Mucosa of rectum (tissue), 2 donors: ENCODE data around the gene DNAI1.
A peak's percentile ranks its signal among the peaks of the same experiment; 100 is the strongest.

Experiments
- H3K27ac ChIP-seq, 2 donors: one replicate each; pipeline ENCODE4 v1.7.0; 2013; ENCODE audit warnings: inconsistent platforms in 2 of 2, low read depth in 2 of 2, low read length in 2 of 2
- H3K27me3 ChIP-seq, 2 donors: one replicate each; pipeline ENCODE4 v1.7.0; 2013; ENCODE audit warnings: low read length in 2 of 2; ENCODE audit not compliant: control insufficient read depth in 2 of 2, insufficient read depth in 2 of 2
- H3K36me3 ChIP-seq, 2 donors: one replicate each; pipeline ENCODE4 v1.7.0; 2013; ENCODE audit warnings: low read length in 2 of 2; ENCODE audit not compliant: control insufficient read depth in 2 of 2, insufficient read depth in 2 of 2
- H3K4me1 ChIP-seq, 2 donors: one replicate each; pipeline ENCODE4 v1.7.0; 2013; ENCODE audit warnings: low read length in 2 of 2, mild to moderate bottlenecking in 1 of 2; ENCODE audit not compliant: control insufficient read depth in 2 of 2, insufficient read depth in 2 of 2
- H3K4me3 ChIP-seq, 2 donors: one replicate each; pipeline ENCODE4 v1.7.0; 2013; ENCODE audit warnings: low read length in 2 of 2
- H3K9ac ChIP-seq, 2 donors: one replicate each; pipeline ENCODE4 v1.7.0; 2013; ENCODE audit warnings: low read length in 2 of 2, low read depth in 1 of 2, mild to moderate bottlenecking in 1 of 2
- H3K9me3 ChIP-seq, 2 donors: one replicate each; pipeline ENCODE4 v1.7.0; 2013; ENCODE audit warnings: low read length in 2 of 2; ENCODE audit not compliant: control insufficient read depth in 2 of 2
- donor health status: healthy.
- donor health status: Normal muscosa, but diverticular disease.

Gene DNAI1

DNA sequence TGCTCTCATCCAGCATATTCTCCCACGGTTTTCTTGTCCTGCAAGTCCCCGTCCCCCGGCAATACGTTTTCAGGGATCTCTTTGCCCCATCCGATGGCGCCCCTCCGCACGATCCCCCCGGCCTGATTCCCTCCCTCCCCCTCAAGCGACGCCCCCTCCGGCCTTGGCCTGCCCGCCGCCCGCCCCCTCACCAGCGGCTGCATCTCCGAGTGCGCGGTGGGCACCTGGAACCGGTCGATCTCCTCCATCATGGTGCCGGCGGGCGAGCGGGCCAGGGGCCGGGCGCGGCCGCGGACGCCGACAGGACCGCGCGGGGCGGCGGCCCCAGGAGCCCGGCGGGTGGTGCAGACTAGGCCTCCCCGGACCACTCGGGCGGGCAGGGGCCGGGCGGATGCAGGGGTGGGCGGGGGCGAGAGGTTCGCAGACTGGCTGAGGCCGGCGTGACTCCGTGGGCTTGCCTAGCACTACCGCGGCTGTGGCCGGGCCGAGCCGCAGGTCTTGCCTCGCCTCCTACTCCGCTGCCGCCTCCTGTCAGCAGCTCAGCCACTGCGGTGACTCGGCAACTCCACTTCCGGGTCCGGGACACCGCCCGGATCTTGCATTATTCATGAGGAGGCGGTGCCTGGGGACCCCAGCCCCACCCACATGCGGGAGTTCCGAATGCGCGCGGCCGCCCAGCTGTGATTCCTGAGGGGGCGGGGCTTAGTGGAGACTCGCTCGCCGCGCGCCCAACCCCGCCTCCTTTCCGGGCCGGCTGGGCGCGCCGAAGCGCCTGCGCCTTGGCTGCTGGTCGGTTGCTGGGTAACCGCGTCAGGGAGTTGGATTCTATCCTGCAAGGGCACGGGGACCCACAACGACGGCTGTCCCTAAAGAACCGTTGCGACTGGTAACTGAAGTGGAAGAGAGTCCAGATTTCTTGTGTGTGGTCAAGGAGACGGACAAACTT is at the start of gene DNAI1, which contains the start of gene FAM219A:
Gene DNAI1, plus strand, starts transcription at position 793 of the 946 bp plus-strand sequence. CDS start 201 bp downstream, outside the sequence.
Gene FAM219A, minus strand, starts transcription at position 558 of the 946 bp plus-strand sequence. Its CDS starts 307 bp downstream, at position 251.
- Histone ChIP-seq H3K36me3 (no peaks in the 10 kb centered on the region), H3K27ac (peak within 1 kb of the TSS; percentile 43 to 48), H3K4me1 (peaks cover 17 to 18% of the 10 kb centered on the region in 2 donors), H3K27me3 (peaks cover 0 to 5% of the 10 kb centered on the region in 2 donors), H3K9ac (peak within 1 kb of the TSS; percentile 57 to 65), H3K4me3 (peak within 1 kb of the TSS; percentile 70 to 71), H3K9me3 (no peaks in the 10 kb centered on the region)

DNA sequence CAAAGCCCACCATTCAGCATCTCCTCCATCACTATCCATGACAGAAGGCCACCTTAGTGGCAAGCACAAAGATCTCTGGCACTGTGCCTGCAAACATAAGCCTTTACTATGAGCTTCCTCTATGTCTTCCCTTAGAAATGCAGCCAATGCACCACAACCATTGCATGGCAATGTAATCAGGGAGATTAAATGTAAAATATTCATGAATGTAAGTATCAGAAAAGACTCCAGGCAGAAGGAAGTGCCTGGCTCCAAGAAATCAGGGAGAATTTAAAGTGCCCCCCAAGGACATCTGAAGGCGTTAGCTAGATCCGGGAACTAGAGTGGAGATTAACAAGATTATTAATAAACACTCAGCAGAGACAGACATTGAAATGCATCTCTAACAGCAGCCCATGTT is 49.5 kb upstream of the DNAI1 start:
- H3K4me1 ChIP-seq: no peaks in the 10 kb centered on the region
- no peak overlapping the region for H3K27ac ChIP-seq
- no peak overlapping the region for H3K4me3 ChIP-seq
- H3K27me3 ChIP-seq: no peaks in the 10 kb centered on the region
- no peak overlapping the region for H3K9ac ChIP-seq
- H3K9me3 ChIP-seq: no peaks in the 10 kb centered on the region
- no peaks in the 10 kb centered on the region for H3K36me3 ChIP-seq

DNA sequence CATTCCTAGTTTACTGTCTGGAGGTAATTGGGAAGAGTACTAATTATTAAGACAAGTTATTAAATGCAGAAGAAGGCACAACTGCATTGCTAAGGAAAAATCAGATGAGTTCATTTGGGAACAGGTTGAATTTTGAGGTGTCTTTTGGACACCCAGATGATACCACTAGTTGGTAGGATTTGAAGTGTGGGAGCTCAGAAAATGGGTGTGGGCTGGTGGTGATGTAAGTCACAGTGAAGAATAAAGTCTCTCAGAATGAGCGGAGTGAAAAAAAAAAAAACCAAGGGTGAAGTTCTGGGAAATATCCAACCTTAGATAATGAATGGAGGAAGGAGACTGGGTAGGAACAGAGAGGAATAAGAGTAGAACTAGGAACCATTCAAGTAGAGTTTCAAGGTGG is 46.3 kb upstream of the DNAI1 start:
- Histone ChIP-seq H3K4me3 (no peak overlapping the region), H3K9ac (no peak overlapping the region), H3K4me1 (no peaks in the 10 kb centered on the region), H3K9me3 (no peaks in the 10 kb centered on the region), H3K27me3 (no peaks in the 10 kb centered on the region), H3K36me3 (no peaks in the 10 kb centered on the region), H3K27ac (no peak overlapping the region)

DNA sequence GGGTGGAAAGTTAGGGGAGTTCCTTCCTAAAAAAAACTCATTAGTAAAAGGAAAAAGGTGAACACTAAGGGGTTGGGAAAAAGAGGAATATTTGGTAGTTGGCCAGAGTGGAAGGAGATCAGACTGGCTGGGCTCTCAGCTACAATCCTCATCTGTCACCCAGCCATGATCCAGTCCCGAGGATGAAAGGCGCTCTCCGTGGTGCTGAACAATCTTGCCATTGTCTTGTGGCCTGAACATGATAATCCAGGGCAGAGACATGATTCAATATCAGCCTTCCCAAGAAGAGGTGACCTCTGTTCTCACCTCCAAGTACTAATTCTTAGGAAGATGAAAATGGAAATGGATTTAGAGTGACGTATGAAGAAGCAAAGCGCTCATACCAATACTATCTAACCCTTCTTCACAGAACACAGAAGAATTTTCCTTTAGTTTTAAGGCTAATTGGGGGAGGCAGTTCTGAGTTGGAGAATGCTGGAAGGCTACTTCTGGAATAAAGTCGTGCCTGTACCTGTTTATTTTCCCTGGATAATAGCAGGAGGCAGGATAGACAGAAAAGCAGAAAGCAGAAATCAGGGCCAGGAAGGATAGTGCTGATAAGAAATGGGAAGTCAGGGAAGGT is 45.3 kb upstream of the DNAI1 start:
- H3K9me3 ChIP-seq: no peaks in the 10 kb centered on the region
- H3K9ac ChIP-seq: no peak overlapping the region
- no peak overlapping the region for H3K4me3 ChIP-seq
- H3K27me3 ChIP-seq: no peaks in the 10 kb centered on the region
- H3K4me1 ChIP-seq: no peaks in the 10 kb centered on the region
- no peak overlapping the region for H3K27ac ChIP-seq
- no peaks in the 10 kb centered on the region for H3K36me3 ChIP-seq

DNA sequence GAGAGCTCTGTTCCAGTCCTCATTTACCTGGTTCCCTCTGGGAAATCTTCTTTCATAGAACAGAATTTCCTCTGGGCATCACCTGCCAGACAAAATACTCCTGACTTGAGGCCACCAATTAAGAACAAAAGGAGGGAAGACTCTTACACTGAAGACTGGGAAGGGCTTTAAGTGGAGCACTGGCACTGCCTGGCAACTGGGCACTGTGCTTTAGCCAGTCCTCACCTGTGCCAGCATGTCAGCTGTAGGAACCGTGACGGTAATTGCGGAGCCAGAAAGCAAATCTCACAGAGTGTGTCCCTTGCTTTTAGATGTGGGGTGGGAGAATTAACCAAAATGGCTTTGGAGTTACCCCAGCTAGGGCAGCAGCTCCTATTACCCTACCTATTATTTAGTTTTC is 40.9 kb upstream of the DNAI1 start:
- no peaks in the 10 kb centered on the region for H3K9me3 ChIP-seq
- H3K27ac ChIP-seq: no peak overlapping the region
- no peaks in the 10 kb centered on the region for H3K4me1 ChIP-seq
- H3K9ac ChIP-seq: no peak overlapping the region
- H3K27me3 ChIP-seq: no peaks in the 10 kb centered on the region
- no peaks in the 10 kb centered on the region for H3K36me3 ChIP-seq
- H3K4me3 ChIP-seq: no peak overlapping the region

DNA sequence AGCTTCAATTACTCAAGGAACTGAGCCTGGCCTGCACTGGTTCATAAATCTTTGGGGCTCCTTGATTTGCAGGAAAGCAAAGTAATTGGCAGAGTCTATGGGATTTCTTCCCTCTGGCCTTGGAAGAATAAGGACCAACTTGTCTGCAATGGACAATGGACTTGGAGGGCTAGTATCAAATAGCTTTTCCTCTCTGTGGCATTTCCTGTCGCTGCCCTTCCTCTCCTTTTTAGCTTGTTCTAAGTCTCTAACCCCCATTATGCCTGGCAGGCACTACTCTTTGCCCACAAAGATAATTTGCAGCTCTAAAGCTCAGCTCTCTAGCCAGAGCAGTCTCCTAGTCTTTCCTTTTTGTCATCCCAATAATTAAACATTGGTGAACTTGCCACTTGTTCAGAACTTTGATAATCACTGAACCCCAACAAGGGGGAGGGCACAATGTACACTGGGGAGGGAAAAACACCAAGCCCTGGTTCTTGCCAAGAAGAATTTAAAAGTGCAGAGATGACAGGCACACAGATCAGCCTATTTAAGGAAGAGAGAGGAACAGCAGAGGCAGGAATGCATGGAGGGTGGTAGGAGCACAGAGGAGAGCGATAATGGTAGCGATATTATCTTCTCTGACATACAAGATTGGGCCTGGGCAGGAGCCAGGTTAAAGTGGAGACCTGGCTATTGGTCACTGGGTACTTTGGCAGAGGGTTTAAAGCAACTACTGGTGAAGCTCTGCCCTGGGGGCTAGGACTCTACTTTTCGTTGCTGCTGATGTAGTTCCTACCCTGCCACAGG is 38.7 kb upstream of the DNAI1 start:
- Histone ChIP-seq H3K9ac (no peak overlapping the region), H3K9me3 (no peaks in the 10 kb centered on the region), H3K27ac (no peak overlapping the region), H3K36me3 (no peaks in the 10 kb centered on the region), H3K27me3 (no peaks in the 10 kb centered on the region), H3K4me3 (no peak overlapping the region), H3K4me1 (no peaks in the 10 kb centered on the region)

DNA sequence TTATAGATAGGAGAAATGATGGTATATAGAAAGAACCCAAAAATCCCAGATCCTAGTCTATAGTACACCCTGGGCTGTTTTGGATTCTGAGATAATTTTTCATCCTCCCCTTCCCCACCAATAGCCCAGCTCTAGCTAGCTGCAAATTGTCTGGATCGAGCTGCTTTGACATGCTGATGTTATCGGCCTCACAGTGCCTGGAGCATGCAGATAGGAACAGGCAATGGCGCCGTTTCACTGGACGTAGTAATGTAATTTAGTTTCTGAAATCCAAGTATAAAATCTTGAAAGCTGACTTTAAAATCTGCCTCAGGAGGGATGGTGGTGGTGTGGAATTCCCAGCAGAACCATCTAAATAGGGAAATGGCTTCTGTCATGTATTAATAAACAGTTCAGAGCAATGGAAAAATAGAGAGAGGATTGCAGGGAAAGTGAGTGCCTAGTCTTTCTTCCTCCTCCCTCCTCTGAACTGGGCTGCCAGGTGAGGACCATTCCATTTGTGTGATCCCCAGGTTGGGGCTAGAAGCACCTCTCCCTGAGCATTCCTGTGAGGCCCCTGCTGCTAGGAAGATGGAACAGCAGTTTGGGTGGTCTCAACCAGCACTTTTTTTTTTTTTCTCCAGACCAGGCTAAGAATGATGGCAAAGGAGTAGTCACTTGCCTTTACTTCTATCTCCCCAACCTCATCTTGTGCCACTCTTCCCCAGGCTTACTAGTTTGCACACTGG is 32.1 kb upstream of the DNAI1 start:
- no peaks in the 10 kb centered on the region for H3K27me3 ChIP-seq
- H3K36me3 ChIP-seq: no peaks in the 10 kb centered on the region
- H3K27ac ChIP-seq: no peak overlapping the region
- H3K4me3 ChIP-seq: no peak overlapping the region
- no peaks in the 10 kb centered on the region for H3K9me3 ChIP-seq
- no peak overlapping the region for H3K9ac ChIP-seq
- H3K4me1 ChIP-seq: no peaks in the 10 kb centered on the region

DNA sequence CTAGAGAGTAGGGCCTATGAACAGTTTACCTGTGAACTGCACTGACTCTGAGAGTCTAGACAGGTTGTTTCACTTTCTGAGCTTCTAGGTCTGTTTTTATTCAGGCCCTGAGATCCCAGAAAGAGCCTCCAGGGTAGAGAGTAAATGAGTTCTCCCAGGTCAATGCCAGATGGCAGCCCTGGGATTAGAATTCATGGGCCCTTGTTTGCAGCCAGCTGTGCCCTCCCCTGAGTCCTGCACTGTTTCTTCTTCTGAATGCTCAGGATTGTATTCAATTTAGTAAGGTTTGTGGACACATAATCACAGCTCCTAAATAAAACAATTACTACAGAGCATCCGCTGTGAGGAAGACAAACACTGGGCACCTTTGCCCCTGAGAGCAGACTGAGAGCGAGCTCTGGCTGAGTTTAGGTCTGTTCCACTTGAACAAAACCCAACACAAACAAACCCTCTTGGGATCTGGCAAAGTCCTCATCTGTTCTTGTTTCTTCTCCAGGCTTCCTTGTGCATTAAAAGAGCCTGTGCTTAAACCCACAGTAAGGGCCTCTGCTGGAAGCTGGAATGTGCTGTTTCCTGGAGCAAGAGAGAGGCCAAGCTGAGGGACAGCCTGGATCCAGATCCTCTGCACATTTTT is 30.2 kb upstream of the DNAI1 start:
- H3K9me3 ChIP-seq: no peaks in the 10 kb centered on the region
- H3K36me3 ChIP-seq: no peaks in the 10 kb centered on the region
- no peak overlapping the region for H3K27ac ChIP-seq
- no peaks in the 10 kb centered on the region for H3K27me3 ChIP-seq
- no peak overlapping the region for H3K9ac ChIP-seq
- no peaks in the 10 kb centered on the region for H3K4me1 ChIP-seq
- no peak overlapping the region for H3K4me3 ChIP-seq

DNA sequence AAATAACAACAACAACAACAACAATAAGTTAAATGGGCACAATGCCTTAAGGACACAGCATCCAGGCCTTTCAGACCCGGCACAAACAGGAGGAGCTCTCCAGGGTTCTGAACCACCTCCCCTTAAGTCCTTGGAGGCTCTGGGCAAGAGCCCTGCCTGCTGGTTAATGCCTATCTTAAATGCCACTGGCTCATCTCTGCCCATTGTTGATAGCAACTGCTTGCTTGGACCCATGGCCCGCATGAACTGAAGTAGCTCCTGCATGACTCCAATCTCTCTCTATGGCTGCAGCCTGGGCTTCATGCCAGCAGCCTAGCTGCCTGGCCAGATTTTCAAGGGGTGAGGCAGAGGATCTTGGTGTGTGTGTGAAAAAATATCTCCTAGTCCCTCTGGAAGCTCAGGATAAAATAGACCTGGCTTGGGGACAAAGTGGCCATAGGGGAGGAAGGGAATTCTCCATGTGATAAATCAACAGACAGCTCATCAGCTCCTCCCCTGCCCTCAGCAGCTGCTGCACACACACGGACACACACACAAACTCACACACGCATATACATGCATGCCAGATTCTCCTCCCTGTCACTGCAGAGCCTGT is 27.7 kb upstream of the DNAI1 start:
- H3K36me3 ChIP-seq: no peaks in the 10 kb centered on the region
- H3K9me3 ChIP-seq: no peaks in the 10 kb centered on the region
- H3K27me3 ChIP-seq: no peaks in the 10 kb centered on the region
- H3K4me3 ChIP-seq: no peak overlapping the region
- H3K27ac ChIP-seq: no peak overlapping the region
- H3K9ac ChIP-seq: no peak overlapping the region
- no peaks in the 10 kb centered on the region for H3K4me1 ChIP-seq
